Endothelial cell of hepatic sinusoid (primary cell): ENCODE measurements around the gene KRT79.

Experiments
- in situ Hi-C: cut with HindIII; loops from 2 replicates; pipeline ENCODE4 v1.10.0; 2017; ENCODE audit warnings: low sequenced_read_pairs

KRT79 gene

GRCh38 chr12:52862023-52862422 lies 27.9 kb upstream of the KRT79 start:
- in situ Hi-C loops: loop anchor here (5.0 to 25.0 kb wide), 3 partner anchors 40 to 275 kb away; partner anchors contain the start of gene KRT77

GRCh38 chr12:52861511-52861910 lies 27.4 kb upstream of the KRT79 start:
- in situ Hi-C loops: loop anchor here (5.0 to 25.0 kb wide), 3 partner anchors 39 to 274 kb away; partner anchors contain the start of gene KRT77

DNA sequence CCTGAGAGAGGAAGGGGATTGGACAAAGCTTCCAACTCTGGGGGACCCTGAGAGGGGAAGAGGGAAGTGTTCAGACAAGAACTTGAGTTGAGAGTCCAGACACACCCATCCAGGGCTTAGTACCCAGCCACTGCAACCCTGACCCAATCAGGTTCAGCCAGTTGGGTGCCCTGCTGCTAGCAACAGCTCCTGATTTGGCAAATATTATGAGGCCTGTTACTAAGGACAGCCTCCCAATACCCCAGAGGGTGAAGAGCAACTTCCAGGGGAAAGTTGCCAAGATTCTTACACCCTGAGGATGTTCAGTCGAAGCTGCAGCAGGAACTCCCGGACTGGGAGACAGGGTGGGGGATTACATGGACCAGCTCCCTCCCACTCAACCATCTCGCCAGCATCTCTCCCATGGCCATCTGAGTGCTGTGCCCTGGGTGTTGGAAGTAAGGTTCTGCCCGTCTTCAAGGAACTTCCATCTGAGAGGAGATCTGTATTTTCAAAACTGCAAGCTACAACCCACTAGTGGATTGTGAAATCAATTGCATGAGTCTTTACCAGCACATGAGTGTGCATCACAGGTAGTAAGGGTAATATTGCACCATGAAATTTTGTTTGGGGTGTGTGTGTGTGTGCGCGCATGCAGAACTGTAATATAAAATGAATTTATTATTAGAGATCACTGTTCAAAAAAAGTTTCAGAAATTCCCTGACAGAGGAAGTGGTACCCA lies 26.2 kb upstream of the KRT79 start:
- in situ Hi-C loops: loop anchor here (5.0 to 25.0 kb wide), 3 partner anchors 38 to 273 kb away; partner anchors contain the start of gene KRT77

DNA sequence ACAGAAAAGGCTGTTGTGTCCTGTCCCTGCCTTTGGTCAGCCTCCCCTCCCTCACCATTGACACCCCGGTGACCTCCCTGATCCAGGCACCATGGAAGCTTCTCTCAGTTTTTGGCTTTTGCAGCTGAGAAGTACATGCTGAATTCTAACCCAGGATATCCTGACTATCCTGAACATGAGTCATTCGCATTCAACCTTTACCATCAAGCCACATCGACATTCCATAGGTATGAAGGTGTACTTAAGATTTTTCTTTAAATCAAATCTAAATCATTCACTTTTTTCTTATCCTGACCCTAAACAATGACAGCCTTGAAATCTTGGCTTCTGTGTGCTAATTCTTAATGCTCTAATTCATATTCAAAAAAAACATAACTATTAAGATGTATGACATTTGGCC lies 23.4 kb upstream of the KRT79 start:
- in situ Hi-C loops: loop anchor here (25.0 kb wide), 2 partner anchors 145 to 270 kb away; partner anchors contain the start of gene KRT77

- in situ Hi-C loops: loop anchor here (25.0 kb wide), 2 partner anchors 144 to 269 kb away; partner anchors contain the start of gene KRT77
Measured at GRCh38 chr12:52856787-52857186, 22.7 kb upstream of the KRT79 start.

DNA sequence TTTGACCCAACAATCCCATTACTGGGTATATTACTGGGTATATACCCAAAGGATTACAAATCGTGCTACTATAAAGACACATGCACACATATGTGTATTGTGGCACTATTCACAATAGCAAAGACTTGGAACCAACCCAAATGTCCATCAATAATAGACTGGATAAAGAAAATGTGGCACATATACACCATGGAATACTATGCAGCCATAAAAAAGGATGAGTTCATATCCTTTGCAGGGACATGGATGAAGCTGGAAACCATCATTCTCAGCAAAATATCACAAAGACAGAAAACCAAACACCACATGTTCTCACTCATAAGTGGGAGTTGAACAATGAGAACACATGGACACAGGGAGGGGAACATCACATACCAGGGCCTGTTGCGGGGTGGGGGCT lies 22.0 kb upstream of the KRT79 start:
- in situ Hi-C loops: loop anchor here (25.0 kb wide), 2 partner anchors 144 to 269 kb away; partner anchors contain the start of gene KRT77

GRCh38 chr12:52851787-52852186 lies 17.7 kb upstream of the KRT79 start:
- in situ Hi-C loops: loop anchor here (25.0 kb wide), 2 partner anchors 139 to 264 kb away; partner anchors contain the start of gene KRT77

GRCh38 chr12:52850681-52851080 lies 16.6 kb upstream of the KRT79 start:
- in situ Hi-C loops: loop anchor here (25.0 kb wide), 2 partner anchors 138 to 263 kb away; partner anchors contain the start of gene KRT77

DNA sequence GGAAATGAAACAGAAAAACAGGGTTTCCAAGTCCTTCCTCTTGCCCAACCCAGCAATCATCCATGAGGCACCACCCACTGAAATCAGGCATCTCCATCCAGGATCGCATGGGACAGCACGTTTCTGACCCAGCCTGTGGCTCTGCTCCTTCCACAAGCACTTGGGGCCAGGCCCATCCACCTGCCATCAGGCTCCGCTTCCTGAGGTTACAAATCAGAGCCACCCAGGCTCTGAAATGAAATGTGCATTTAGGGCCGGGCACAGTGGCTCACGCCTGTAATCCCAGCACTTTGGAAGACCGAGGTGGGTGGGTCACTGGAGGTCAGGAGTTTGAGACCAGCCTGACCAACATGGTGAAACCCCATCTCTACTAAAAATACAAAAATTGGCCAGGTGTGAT lies 15.4 kb upstream of the KRT79 start:
- in situ Hi-C loops: no loop called here

GRCh38 chr12:52848661-52849255 lies 14.6 kb upstream of the KRT79 start, which contains the start of gene KRT78:
TSS of gene KRT78 (minus strand) at chr12:52848994. CDS start at chr12:52848930, 64 bp downstream.
- in situ Hi-C loops: no loop called here

DNA sequence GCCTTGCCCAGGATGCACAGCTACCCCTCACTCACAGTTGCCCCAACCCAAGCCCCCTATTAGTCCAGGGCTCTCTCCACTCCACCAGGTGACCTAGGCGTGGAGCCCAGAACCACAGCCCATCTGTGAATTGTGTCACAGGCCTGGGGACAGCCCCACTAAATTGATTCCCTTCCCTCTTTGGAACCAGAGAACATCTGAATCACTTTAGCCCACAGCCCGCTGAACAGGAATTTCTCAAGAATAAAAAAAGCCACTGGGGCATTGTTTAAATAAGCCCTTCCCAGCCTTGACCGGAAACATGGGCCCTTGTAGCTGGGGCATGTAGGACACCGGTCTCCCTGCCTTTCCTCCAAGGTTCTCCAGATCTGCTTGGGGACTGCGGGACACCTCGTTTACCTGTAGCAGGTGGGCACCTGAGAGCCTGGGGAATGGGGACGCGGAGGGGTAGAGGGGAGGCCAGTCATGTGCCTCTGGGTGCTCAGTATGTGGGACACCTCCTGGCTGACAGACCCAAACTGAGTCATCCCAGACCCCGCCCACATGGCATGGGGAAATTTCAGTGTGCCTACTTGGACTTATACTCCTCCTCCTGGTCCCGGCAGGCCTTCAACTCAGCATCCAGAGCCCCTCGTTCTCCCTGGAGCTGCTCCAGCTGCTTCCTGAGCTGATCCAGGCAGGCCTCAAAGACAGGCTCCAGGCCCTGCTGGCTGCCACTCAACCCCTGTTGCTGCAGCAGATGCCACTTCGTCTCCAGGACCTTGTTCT lies 13.4 kb upstream of the KRT79 start:
- in situ Hi-C loops: no loop called here

DNA sequence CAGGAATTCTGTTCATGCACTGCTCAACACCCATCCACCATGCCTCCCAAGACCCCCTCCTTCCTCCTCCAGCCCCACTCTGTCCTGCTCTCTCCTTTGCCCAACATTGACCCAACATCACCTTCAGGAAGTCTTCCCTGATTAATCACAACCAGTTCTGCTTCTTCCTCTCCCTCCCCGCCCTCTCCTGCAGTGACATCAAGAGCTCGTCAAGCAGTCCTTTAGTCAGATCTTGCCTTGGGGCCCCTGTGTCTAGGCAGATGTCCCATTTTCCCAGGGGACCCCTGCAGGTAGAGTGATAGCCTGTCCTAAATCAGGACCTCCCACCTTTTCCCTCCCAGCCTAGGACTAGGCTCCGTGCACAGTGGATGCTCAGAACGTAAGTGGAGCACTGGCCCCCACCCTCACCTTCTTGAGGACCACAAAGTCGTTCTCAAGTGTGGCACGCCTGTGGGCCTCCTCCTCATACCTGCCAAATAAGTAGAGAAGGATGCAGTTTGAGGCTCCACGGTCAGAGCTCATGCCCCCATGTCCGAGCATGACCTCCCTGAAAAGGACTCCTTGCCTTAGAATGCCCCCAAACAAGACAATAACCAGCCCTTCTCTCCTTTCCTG lies 12.4 kb upstream of the KRT79 start:
- in situ Hi-C loops: no loop called here

DNA sequence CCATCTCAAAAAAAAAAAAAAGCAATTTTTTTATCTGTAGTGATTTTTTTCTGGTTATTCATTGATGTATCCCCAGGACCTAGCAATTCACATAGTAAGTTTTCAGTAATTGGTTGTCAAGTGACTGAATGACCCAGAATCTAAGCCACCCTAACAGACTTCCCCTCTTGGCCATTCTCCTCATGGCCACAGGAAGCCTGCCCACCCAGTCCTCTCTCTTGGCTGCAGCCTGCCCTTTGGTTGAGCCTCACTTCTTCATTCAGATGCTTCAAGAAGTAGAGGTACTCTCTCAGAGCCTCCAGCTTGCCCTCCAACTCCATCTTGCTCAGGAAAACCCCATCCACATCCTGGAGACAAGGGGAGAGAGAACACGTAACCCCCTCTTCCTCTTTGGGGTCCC lies 11.8 kb upstream of the KRT79 start:
- in situ Hi-C loops: no loop called here

DNA sequence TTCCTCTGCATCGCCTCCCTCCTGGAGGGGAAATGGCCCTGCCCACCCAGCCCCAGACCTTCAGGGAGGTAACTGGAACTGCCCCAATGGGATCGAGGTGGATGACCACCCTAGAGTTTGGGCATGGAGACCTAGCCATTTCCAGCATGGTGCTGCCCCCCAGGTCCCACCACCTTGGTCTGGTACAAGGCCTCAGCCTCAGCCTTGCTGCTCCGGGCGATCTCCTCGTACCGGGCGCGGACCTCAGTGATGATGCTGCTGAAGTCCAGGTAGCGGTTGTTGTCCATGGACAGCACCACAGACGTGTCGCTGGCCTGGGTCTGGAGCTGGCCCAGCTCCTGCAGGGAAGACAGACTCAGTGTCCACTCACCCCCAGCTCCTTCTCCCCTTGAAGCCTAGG lies 10.3 kb upstream of the KRT79 start:
- in situ Hi-C loops: no loop called here

DNA sequence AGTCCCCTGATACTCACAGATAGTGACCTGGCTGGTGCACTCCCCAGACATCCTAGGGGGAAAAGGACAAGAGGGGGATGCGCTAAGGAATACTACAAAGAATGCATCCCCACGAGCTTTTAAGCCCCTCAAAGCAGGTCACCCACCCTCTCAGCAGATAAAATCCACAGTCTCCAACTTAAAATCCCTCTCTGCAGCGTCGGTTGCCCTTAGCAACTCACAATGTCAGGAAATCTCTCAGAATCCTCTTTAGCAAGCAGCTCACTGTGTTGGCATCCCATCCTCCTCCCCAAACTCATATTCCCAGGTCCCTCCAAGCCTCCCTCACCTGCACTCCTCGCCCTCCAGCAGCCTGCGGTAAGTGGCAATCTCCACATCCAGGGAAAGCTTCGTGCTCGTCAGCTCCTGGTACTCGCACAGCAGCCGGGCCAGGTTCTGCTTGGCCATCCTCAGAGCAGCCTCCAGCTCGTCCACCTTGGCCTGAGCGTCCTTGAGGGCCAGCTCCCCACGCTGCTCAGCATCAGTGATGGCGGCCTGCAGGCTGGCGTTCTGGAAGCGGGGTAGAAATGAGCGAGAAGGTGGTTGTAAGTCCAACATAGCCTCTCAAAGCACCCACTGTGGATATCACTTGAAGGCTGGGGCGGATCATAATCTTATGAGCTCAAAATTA lies 5.5 kb upstream of the KRT79 start:
- in situ Hi-C loops: no loop called here

GRCh38 chr12:52838609-52839435 lies 4.7 kb upstream of the KRT79 start:
- in situ Hi-C loops: no loop called here

- in situ Hi-C loops: no loop called here
Measured at GRCh38 chr12:52837781-52838608, 3.9 kb upstream of the KRT79 start.

DNA sequence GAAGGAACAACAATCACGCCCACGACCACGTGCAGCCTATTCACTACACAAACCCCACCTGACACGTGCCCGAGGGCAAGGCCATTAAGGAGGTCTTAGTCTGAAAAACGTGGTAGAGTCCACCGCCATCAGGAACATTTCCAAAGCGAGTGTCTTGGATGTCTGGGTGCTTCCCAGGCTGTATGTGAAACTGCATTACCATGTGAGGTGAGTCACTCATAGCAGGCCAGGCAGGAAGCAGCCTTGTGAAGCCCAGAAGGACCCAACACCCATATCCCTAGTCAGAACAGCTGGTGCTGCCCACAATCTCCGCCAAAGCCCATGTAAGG lies 3.3 kb upstream of the KRT79 start:
- in situ Hi-C loops: no loop called here
